HCT116 (cell line): ENCODE data around the gene DNAJC18. TPM values are rescaled to one million over a fixed set of nuclear protein-coding genes. Genes with fewer than 3 reads are reported as not detected.

Experiments used
- ATAC-seq: fragments of 200-7000 bp; cut with Tn5 transposase; 2 replicates; pipeline ENCODE4 v1.9.1; 2020; ENCODE audit warnings: mild to moderate bottlenecking, moderate library complexity
- BruUV-seq: library from RNA; stranded (reverse); fragments of 400-500 nt; replicated peaks from 2 replicates; lab custom pipeline; 2021; lab: Mats Ljungman, UMichigan
- CTCF ChIA-PET: fragments of 300-600 bp; sonication (Branson Sonifier 250); formaldehyde crosslinking; loops from one replicate; lab custom pipeline; 2021; ENCODE audit warnings: antibody characterized with exemption; lab: Charles Lee
- POLR2A ChIA-PET: fragments of 300-600, 350-600 bp; sonication (Branson Sonifier 250); formaldehyde crosslinking; loops from one replicate; lab custom pipeline; 2021; ENCODE audit warnings: antibody characterized with exemption; lab: Charles Lee
- RAD21 ChIA-PET, 2 experiments: fragments of 300-600 bp; sonication (Branson Sonifier 250); formaldehyde crosslinking; loops; one replicate each; lab custom pipeline; 2023; ENCODE audit warnings: low total read pairs in 2 of 2; ENCODE audit not compliant: uncharacterized antibody in 2 of 2, unreplicated experiment in 2 of 2, low non-redundant PET in 1 of 2; lab: Charles Lee
- DNase-seq: peaks from one replicate; pipeline ENCODE4 v3.0.0-alpha.2; 2010; ENCODE audit warnings: low read depth, low spot score
- H2AFZ ChIP-seq: fragments of 200-600 bp; shearing (Covaris generic), sonication (generic); 2 replicates; pipeline ENCODE4 v1.6.1; 2017; ENCODE audit warnings: low read depth, mixed run types, mixed read lengths, antibody characterized with exemption, low read length; ENCODE audit not compliant: poor library complexity, severe bottlenecking
- H3K27ac ChIP-seq: 2 replicates; pipeline ENCODE4 v1.5.1; 2012; ENCODE audit warnings: low read depth, low read length
- H3K27me3 ChIP-seq: fragments of 200-600 bp; sonication (generic); 2 replicates; pipeline ENCODE4 v1.6.1; 2016; ENCODE audit warnings: mixed run types, low read length, mixed read lengths; ENCODE audit not compliant: insufficient read depth
- H3K36me3 ChIP-seq, 2 experiments: fragments of 200-500 bp in 1 of 2; fragments of 200-600 bp in 1 of 2; sonication (Bioruptor generic) in 1 of 2; sonication (generic) in 1 of 2; 2 replicates each; pipeline versions ENCODE4 v1.5.1 to v1.6.1; 2014 to 2016; ENCODE audit warnings: low read length in 2 of 2, inconsistent platforms in 1 of 2, mixed read lengths in 1 of 2, mixed run types in 1 of 2; ENCODE audit not compliant: insufficient read depth in 2 of 2, control insufficient read depth in 1 of 2
- H3K4me1 ChIP-seq, 2 experiments: fragments of 200-600 bp in 1 of 2; sonication (generic) in 1 of 2; 2 replicates each; pipeline versions ENCODE4 v1.5.1 to v1.6.1; 2012 to 2017; ENCODE audit warnings: low read length in 2 of 2, inconsistent platforms in 1 of 2, mild to moderate bottlenecking in 1 of 2, mixed read lengths in 1 of 2, mixed run types in 1 of 2, moderate library complexity in 1 of 2; ENCODE audit not compliant: insufficient read depth in 2 of 2, control insufficient read depth in 1 of 2
- H3K4me2 ChIP-seq: fragments of 200-600 bp; sonication (generic); 2 replicates; pipeline ENCODE4 v1.6.1; 2017; ENCODE audit warnings: mixed run types, low read length, mixed read lengths
- H3K4me3 ChIP-seq, 2 experiments: fragments of 200-600 bp in 1 of 2; sonication (generic) in 1 of 2; replicated peaks in 1 of 2; 2 replicates each; pipeline ENCODE4 v1.5.1; 2011 to 2016; ENCODE audit warnings: low read length in 2 of 2, control low read depth in 1 of 2, low read depth in 1 of 2, mild to moderate bottlenecking in 1 of 2, mixed read lengths in 1 of 2, mixed run types in 1 of 2
- H3K79me2 ChIP-seq: fragments of 200-600 bp; sonication (generic); 2 replicates; pipeline ENCODE4 v1.6.1; 2017; ENCODE audit warnings: mild to moderate bottlenecking, mixed run types, low read length, moderate library complexity, mixed read lengths; ENCODE audit not compliant: insufficient read depth
- H3K9ac ChIP-seq: fragments of 200-600 bp; sonication (generic); 2 replicates; pipeline ENCODE4 v1.6.1; 2016; ENCODE audit warnings: low read length, mixed read lengths
- H3K9me2 ChIP-seq: fragments of 200-600 bp; sonication (generic), shearing (Covaris generic); 2 replicates; pipeline ENCODE4 v1.6.1; 2017; ENCODE audit warnings: mixed run types, mild to moderate bottlenecking, moderate library complexity; ENCODE audit not compliant: insufficient read depth
- H3K9me3 ChIP-seq, 2 experiments: fragments of 200-500 bp in 1 of 2; fragments of 200-600 bp in 1 of 2; sonication (Bioruptor generic) in 1 of 2; sonication (generic) in 1 of 2; 2 replicates each; pipeline ENCODE4 v1.6.1; 2014 to 2017; ENCODE audit warnings: low read length in 2 of 2, mixed read lengths in 2 of 2, inconsistent platforms in 1 of 2, low read depth in 1 of 2, mild to moderate bottlenecking in 1 of 2, mixed run types in 1 of 2, moderate library complexity in 1 of 2; ENCODE audit not compliant: control insufficient read depth in 1 of 2, insufficient read depth in 1 of 2
- H4K20me1 ChIP-seq: fragments of 200-600 bp; sonication (generic), shearing (Covaris generic); 2 replicates; pipeline ENCODE4 v1.6.1; 2017; ENCODE audit warnings: mixed run types, mild to moderate bottlenecking, moderate library complexity; ENCODE audit not compliant: insufficient read depth
- CBX3 ChIP-seq: IDR thresholded peaks from 2 replicates; pipeline ENCODE4 v1.6.1; 2012; ENCODE audit warnings: low read depth
- EGR1 ChIP-seq: IDR thresholded peaks from 2 replicates; pipeline ENCODE4 v1.6.1; 2012; ENCODE audit warnings: low read depth
- FOSL1 ChIP-seq: IDR thresholded peaks from 2 replicates; pipeline ENCODE4 v1.6.1; 2012; ENCODE audit warnings: low read depth
- JUND ChIP-seq: IDR thresholded peaks from 2 replicates; pipeline ENCODE4 v1.6.1; 2012
- RAD21 ChIP-seq: IDR thresholded peaks from 2 replicates; pipeline ENCODE4 v1.6.1; 2012; ENCODE audit warnings: low read depth, mild to moderate bottlenecking
- SIN3A ChIP-seq: IDR thresholded peaks from 2 replicates; pipeline ENCODE4 v1.6.1; 2012; ENCODE audit warnings: low read depth
- SP1 ChIP-seq: IDR thresholded peaks from 2 replicates; pipeline ENCODE4 v1.6.1; 2012; ENCODE audit warnings: low read depth
- TCF7L2 ChIP-seq: IDR thresholded peaks from 2 replicates; pipeline ENCODE4 v1.7.0; 2011; ENCODE audit warnings: borderline replicate concordance, inconsistent platforms; ENCODE audit not compliant: insufficient read depth, insufficient read length; ENCODE audit errors: extremely low read depth
- ZBTB33 ChIP-seq: IDR thresholded peaks from 2 replicates; pipeline ENCODE4 v1.6.1; 2011; ENCODE audit warnings: mild to moderate bottlenecking, low read length, moderate library complexity; ENCODE audit not compliant: insufficient replicate concordance; ENCODE audit errors: extremely low read depth
- intact Hi-C: fragments of 100-400 bp; cut with micrococcal nuclease; formaldehyde crosslinking; loops from 2 replicates; pipeline ENCODE4 v1.10.0; 2022
- total RNA-seq: library from RNA; stranded (reverse); gene quantifications from one replicate; pipeline ENCODE4 v1.2.1, GENCODE V29; 2021; ENCODE audit not compliant: unreplicated experiment
- TF ChIP-seq, protein P1 (sequence below): IDR thresholded peaks from 2 replicates; pipeline ENCODE4 v1.6.1; 2012
- TF ChIP-seq, protein P2 (sequence below): IDR thresholded peaks from 2 replicates; pipeline ENCODE4 v1.6.1; 2012

Gene DNAJC18
- total RNA-seq, 1 experiment from 2014 or later, result 5.7 TPM

- TF ChIP-seq SP1, result no peak
- no peak for TF ChIP-seq FOSL1
Observed at GRCh38 chr5:139473105-139473504, 33.8 kb upstream of the DNAJC18 start (continued).

GRCh38 chr5:139472386-139473030 is 33.2 kb upstream of the DNAJC18 start:
- H3K9me2 ChIP-seq, result no peaks in the 10 kb centered on the region
- no peaks in the 10 kb centered on the region for H3K79me2 ChIP-seq
- no TSS peak for BruUV-seq
- H4K20me1 ChIP-seq, result no peaks in the 10 kb centered on the region
- no peak overlapping the region for H3K4me3 ChIP-seq
- POLR2A ChIA-PET, result no interaction called here
- ATAC-seq, result no peak
- H3K9ac ChIP-seq, result no peak overlapping the region
- H3K36me3 ChIP-seq, result no peaks in the 10 kb centered on the region
- no peak overlapping the region for H2AFZ ChIP-seq
- no peak for DNase-seq
- no peaks in the 10 kb centered on the region for H3K9me3 ChIP-seq
- H3K27me3 ChIP-seq, result no peaks in the 10 kb centered on the region
- peaks cover 9% of the 10 kb centered on the region in 2 experiments; a peak in 2 of 4 replicates for H3K4me1 ChIP-seq
- no peak overlapping the region for H3K27ac ChIP-seq
- CTCF ChIA-PET, result no interaction called here
- no peak for TF ChIP-seq TCF7L2
- TF ChIP-seq, protein P1, sequence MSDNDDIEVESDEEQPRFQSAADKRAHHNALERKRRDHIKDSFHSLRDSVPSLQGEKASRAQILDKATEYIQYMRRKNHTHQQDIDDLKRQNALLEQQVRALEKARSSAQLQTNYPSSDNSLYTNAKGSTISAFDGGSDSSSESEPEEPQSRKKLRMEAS, result no peak
- no peak for TF ChIP-seq EGR1
- no peak for TF ChIP-seq RAD21
- TF ChIP-seq, protein P2, sequence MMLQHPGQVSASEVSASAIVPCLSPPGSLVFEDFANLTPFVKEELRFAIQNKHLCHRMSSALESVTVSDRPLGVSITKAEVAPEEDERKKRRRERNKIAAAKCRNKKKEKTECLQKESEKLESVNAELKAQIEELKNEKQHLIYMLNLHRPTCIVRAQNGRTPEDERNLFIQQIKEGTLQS, result no peak
- no peak for TF ChIP-seq JUND
- no peak for TF ChIP-seq CBX3
- no peak for TF ChIP-seq ZBTB33
- no peak for TF ChIP-seq SIN3A
- H3K4me2 ChIP-seq, result no peak overlapping the region
- intact Hi-C loops, result no loop called here
- RAD21 ChIA-PET, result no interaction called here
